ENCODE results near the gene STARD7. TPM values are rescaled to one million over a fixed set of nuclear protein-coding genes. Genes with fewer than 3 reads are reported as not detected.
"Not testable (repeated sequence)": the region's sequence is repeated elsewhere in the genome, so short reads cannot be mapped to it uniquely, and the experiment has no call there.

STARD7 gene
- total RNA-seq, 1 experiment from 2014 or later, result 253 TPM

DNA sequence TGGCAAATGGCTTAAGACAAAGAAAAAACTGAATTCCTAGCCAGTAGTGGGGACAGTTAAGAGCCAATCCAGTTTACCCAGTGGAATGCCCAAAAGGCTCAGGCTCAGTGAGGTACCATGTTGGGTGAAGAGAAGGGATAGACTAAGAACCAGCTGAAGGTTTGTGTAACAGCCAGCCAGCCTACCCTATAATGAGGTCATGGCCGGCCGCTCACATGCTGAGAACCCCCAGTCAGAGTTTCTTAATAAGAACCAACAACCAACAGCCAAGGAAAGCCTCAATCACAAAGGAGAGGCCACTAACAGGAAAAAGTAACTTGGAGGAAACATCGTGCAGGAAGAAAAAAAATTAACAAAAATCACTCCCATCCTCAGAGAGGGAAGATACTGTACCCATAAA lies 38.0 kb downstream of the STARD7 start:
- H3K36me3 ChIP-seq (replicated peaks; ENCODE audit: control insufficient read depth, insufficient read depth, low read length), result no peaks in the 10 kb centered on the region
- no peak overlapping the region for H3K4me3 ChIP-seq (ENCODE audit: insufficient read depth, low read depth, low read length)
- no peaks in the 10 kb centered on the region for H3K27me3 ChIP-seq (ENCODE audit: control insufficient read depth, insufficient read depth, low read length)
- DNase-seq, result no peak

DNA sequence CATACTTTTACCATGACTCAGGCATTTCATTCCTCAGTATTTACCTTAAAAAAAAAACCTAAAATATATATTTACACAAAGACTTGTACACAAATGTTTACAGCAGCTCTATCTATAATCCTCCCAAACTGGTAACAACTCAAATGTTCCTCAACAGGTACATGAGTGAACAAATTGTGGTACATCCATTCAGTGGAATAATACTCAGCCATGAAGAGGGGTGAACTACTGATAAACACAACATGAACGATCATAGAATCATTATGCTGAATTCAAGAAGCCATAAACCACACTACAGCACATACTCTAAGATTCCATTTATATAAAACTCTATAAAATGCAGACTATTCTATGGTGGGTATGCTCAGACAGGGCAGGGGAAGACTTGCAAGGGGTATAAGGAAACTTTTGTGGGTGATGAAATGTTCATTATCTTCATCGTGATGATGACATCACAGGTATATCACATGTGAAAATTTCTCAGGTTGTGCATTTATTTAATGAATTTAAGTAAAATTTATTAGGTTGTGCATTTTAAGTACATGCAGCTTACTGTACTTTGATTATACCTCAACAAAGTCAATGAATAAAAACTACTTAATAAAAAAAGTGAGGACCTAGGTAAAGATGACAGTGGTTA lies 38.6 kb downstream of the STARD7 start:
- no peak for DNase-seq
- no peak overlapping the region for H3K4me3 ChIP-seq (ENCODE audit: insufficient read depth, low read depth, low read length)
- H3K36me3 ChIP-seq (replicated peaks; ENCODE audit: control insufficient read depth, insufficient read depth, low read length), result no peaks in the 10 kb centered on the region
- H3K27me3 ChIP-seq (ENCODE audit: control insufficient read depth, insufficient read depth, low read length), result no peaks in the 10 kb centered on the region

- no peaks in the 10 kb centered on the region for H3K36me3 ChIP-seq (replicated peaks; ENCODE audit: control insufficient read depth, insufficient read depth, low read length)
- no peak for DNase-seq
- H3K27me3 ChIP-seq (ENCODE audit: control insufficient read depth, insufficient read depth, low read length), result no peaks in the 10 kb centered on the region
- H3K4me3 ChIP-seq (ENCODE audit: insufficient read depth, low read depth, low read length), result no peak overlapping the region
Observed at GRCh38 chr2:96167407-96168013, 41.1 kb downstream of the STARD7 start.

DNA sequence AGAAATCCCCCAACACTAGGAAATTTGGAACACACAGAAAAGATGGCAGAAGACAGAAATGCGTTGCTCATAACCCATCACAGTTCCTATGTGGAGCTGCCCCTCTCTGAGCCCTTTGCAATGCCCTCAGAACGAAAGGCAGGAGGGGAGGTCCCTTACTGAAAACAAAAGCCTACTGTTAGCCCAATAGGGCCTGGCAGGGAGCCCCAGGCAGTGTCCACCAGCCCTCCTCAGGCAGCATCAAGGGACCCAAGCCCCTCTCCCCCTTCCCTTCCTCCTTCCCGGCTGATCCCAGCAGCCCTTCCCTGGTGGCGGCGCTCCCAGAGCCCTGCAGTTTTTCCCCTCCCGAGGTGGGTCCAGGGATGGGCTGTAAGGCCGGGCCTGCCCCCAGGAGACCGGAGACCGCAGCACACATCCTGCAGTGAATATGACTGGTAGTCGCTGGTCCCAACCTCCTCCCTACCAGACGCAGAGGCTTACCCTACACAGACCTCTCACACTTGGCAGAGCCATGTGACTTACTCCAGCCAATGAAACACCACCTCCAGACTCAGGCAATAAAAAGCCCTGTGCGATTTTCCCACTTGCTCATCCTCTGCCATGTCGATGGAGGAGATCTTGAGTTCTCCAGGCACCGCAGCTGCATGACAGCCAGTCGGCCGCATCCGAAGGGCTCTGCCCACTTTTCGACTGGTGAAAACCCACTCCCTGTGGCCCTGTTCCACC lies 44.0 kb downstream of the STARD7 start:
- DNase-seq, result peak; percentile 88
- H3K36me3 ChIP-seq (replicated peaks; ENCODE audit: control insufficient read depth, insufficient read depth, low read length), result no peaks in the 10 kb centered on the region
- no peaks in the 10 kb centered on the region for H3K27me3 ChIP-seq (ENCODE audit: control insufficient read depth, insufficient read depth, low read length)
- no peak overlapping the region for H3K4me3 ChIP-seq (ENCODE audit: insufficient read depth, low read depth, low read length)

DNA sequence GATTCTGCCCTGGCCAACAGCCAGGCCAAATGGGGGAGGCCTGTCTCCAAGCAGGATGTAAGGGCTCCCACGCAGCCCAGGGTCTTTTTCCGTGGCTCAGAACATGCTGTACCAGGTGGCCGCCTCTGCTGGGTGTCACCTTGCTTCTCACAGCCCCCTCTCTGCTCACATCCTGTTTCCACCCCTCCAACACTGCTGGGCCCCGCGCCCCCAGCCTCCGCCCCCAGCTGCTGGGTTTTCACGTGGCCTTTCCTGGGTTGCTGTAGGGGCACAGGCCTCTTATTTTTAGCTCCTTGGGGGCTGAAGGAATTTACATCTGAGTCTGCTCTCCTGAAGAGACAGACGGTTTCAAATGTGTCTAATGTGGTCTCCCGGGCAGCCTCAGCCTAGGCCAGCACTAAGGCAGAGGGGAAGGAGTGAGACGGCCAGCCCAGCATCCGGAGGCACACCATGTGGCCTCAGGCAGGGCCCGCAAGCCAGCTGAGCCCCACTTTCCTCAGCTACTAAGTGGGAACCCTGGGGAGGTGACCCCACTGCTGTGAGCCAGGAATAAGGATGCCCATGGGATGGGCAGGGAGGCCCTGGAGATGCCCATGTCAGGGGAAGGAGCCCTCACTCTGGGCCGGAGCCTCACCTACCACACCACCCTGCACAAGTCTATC lies 44.7 kb downstream of the STARD7 start:
- Histone ChIP-seq H3K36me3 (replicated peaks; ENCODE audit: control insufficient read depth, insufficient read depth, low read length) (no peaks in the 10 kb centered on the region), H3K27me3 (ENCODE audit: control insufficient read depth, insufficient read depth, low read length) (no peaks in the 10 kb centered on the region), H3K4me3 (ENCODE audit: insufficient read depth, low read depth, low read length) (no peak overlapping the region)
- peak; percentile 47 for DNase-seq

GRCh38 chr2:96163415-96163767 lies 45.2 kb downstream of the STARD7 start:
- DNase-seq, result no peak
- Histone ChIP-seq H3K4me3 (ENCODE audit: insufficient read depth, low read depth, low read length) (no peak overlapping the region), H3K36me3 (replicated peaks; ENCODE audit: control insufficient read depth, insufficient read depth, low read length) (no peaks in the 10 kb centered on the region), H3K27me3 (ENCODE audit: control insufficient read depth, insufficient read depth, low read length) (no peaks in the 10 kb centered on the region; the same call in 1 of the 2 replicates)

GRCh38 chr2:96161898-96162297 lies 46.7 kb downstream of the STARD7 start:
- Histone ChIP-seq H3K4me3 (ENCODE audit: insufficient read depth, low read depth, low read length) (no peak overlapping the region), H3K27me3 (ENCODE audit: control insufficient read depth, insufficient read depth, low read length) (no peaks in the 10 kb centered on the region; the same call in 1 of the 2 replicates), H3K36me3 (replicated peaks; ENCODE audit: control insufficient read depth, insufficient read depth, low read length) (no peaks in the 10 kb centered on the region)
- DNase-seq, result no peak

DNA sequence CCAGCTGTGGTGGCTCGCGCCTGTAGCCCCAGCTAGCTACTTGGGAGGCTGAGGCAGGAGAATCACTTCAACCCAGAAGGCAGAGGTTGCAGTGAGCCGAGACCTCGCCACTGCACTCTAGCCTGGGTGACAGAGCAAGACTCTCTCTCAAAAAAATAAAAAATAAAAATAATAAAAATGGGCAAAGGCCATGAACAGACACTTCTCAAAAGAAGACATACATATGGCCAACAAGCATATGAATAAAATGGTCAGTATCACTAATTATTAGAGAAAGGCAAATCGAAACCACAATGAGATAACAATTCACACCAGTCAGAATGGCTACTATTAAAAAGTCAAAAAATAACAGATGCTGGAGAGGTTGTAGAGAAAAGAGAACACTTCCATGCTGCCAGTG lies 48.3 kb downstream of the STARD7 start:
- DNase-seq; H3K4me3 ChIP-seq (ENCODE audit: insufficient read depth, low read depth, low read length); H3K27me3 ChIP-seq (ENCODE audit: control insufficient read depth, insufficient read depth, low read length); H3K36me3 ChIP-seq (replicated peaks; ENCODE audit: control insufficient read depth, insufficient read depth, low read length): not testable (repeated sequence)

DNA sequence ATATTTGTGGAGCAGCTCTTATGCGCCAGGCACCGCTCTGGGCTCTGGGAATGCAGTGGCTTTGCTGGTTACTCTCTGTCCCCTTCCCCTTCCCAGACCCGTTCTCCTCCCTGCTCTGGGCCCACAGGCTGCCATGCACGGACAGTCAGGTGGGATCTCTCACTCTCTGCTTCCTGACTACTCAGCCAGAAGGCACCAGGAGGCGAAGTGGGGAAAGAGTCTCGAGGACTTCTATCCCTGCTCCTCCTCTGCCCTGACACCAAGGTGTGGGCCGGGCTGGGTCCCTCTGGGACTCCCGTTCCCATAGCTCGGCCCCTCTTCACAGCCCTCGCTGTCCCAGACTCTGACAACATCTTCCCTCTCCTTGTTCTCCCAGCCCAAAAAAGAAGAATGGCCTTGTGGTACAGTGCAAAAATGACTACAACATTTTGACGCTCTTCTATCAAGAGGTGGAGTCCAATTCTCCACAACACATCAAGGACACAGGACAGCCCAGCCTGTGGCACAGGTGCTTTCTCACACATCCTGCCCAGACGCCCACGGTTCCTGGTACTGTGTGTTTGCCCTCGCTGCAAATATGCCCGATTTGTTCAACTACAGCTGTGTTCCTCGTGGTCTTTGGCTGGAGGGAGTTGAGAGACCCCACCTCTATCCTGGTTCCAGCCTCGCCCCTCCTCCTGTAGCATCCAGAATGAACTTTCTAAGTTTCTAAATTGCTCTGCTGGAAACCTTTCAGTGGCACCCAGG lies 49.4 kb downstream of the STARD7 start:
- DNase-seq, result peak; percentile 44
- no peak overlapping the region for H3K4me3 ChIP-seq (ENCODE audit: insufficient read depth, low read depth, low read length)
- H3K36me3 ChIP-seq (replicated peaks; ENCODE audit: control insufficient read depth, insufficient read depth, low read length), result no peaks in the 10 kb centered on the region
- no peaks in the 10 kb centered on the region; the same call in 1 of the 2 replicates for H3K27me3 ChIP-seq (ENCODE audit: control insufficient read depth, insufficient read depth, low read length)

GRCh38 chr2:96158554-96158940 lies 50.1 kb downstream of the STARD7 start:
- H3K27me3 ChIP-seq (ENCODE audit: control insufficient read depth, insufficient read depth, low read length), result no peaks in the 10 kb centered on the region; the same call in 1 of the 2 replicates
- peak; percentile 51 for DNase-seq
- no peak overlapping the region for H3K4me3 ChIP-seq (ENCODE audit: insufficient read depth, low read depth, low read length)
- no peaks in the 10 kb centered on the region for H3K36me3 ChIP-seq (replicated peaks; ENCODE audit: control insufficient read depth, insufficient read depth, low read length)

DNA sequence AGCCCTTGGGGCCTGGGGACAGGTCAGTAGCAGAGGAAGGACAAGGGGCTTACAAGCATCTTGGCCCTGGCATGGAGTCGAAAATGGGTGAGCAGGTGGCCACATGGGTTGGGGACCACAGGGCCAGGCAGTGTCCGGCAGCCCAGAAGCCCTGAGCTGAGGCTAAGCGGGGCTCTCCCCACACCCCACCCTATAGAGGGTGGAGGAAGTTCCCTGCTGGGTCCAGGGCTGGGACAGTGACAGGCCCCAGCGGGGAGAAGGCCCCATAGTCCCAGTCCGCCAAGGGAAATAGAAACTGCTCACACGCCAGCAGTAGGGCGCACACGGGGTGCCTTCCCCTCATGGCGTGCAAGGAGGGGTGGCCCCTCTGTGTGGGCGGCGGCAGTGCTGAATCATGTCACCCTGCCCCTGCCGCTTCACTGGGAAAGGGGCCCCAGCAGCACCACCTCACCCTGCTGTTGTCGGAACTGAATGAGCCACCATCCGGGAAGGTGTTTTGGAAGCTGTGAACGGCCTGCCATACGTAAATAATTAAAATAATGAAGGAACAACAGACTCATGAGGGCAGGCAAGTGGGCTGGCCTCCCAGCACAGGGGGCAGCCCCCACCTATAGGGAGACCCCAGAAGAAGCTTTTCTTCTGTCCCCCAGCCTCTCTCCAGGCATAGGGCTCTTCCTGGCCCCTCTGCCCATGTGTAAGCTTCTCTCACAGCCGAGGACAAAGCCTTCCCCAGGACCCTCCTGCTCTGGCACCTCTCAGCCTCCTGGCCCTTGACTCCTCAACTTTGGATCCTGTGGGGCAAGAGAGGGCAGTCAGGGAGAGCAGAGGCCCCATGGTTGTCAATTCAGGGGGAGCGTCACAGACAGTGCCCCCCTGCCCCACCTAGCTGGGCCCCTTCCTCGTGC lies 50.7 kb downstream of the STARD7 start:
- Histone ChIP-seq H3K27me3 (ENCODE audit: control insufficient read depth, insufficient read depth, low read length) (no peaks in the 10 kb centered on the region; the same call in 1 of the 2 replicates), H3K36me3 (replicated peaks; ENCODE audit: control insufficient read depth, insufficient read depth, low read length) (no peaks in the 10 kb centered on the region), H3K4me3 (ENCODE audit: insufficient read depth, low read depth, low read length) (no peak overlapping the region)
- DNase-seq, result peak; percentile 62

- peak; percentile 34 for DNase-seq
- Histone ChIP-seq H3K36me3 (replicated peaks; ENCODE audit: control insufficient read depth, insufficient read depth, low read length) (no peaks in the 10 kb centered on the region), H3K27me3 (ENCODE audit: control insufficient read depth, insufficient read depth, low read length) (no peaks in the 10 kb centered on the region; the same call in 1 of the 2 replicates), H3K4me3 (ENCODE audit: insufficient read depth, low read depth, low read length) (no peak overlapping the region)
Observed at GRCh38 chr2:96156926-96157648, 51.5 kb downstream of the STARD7 start.
